Activated CD4-positive, CD25-positive, alpha-beta regulatory T cell treated with anti-CD3 and anti-CD28 coated beads, Interleukin-2, amount 50 U/mL, for 24 hours (primary cell): ENCODE measurements around the gene TRIM50.
"Not testable (repeated sequence)": the region's sequence is repeated elsewhere in the genome, so short reads cannot be mapped to it uniquely, and the experiment has no call there.

Experiments
- ATAC-seq, 2 donors: fragments of 150-1000 bp; cut with Tn5 transposase; one replicate each; pipeline ENCODE4 v1.10.0; 2021; ENCODE audit warnings: mild to moderate bottlenecking in 1 of 2, moderate library complexity in 1 of 2

Gene TRIM50

GRCh38 chr7:73312831-73313520 lies 14.9 kb downstream of the TRIM50 start:
- no peak for ATAC-seq

- ATAC-seq: not testable (repeated sequence)
These were observed 16.5 kb downstream of the TRIM50 start for GRCh38 chr7:73311421-73311820.

GRCh38 chr7:73308665-73309214 lies 19.1 kb downstream of the TRIM50 start, which contains the start of gene NSUN5:
TSS of gene NSUN5 (minus strand) at chr7:73308826. CDS start at chr7:73308790, 36 bp downstream.
- ATAC-seq: peak; percentile 97 to 99

GRCh38 chr7:73308074-73308664 lies 19.7 kb downstream of the TRIM50 start:
- peak; percentile 31 to 45 for ATAC-seq

GRCh38 chr7:73307436-73307835 lies 20.4 kb downstream of the TRIM50 start:
- ATAC-seq: no peak

GRCh38 chr7:73304612-73305387 lies 23.1 kb downstream of the TRIM50 start:
- not testable (repeated sequence) for ATAC-seq

- no peak for ATAC-seq
These were observed 23.8 kb downstream of the TRIM50 start for GRCh38 chr7:73304071-73304470.

GRCh38 chr7:73303546-73303945 lies 24.3 kb downstream of the TRIM50 start:
- ATAC-seq: no peak

- not testable (repeated sequence) for ATAC-seq
These were observed 25.0 kb downstream of the TRIM50 start for GRCh38 chr7:73302846-73303245.

- ATAC-seq: not testable (repeated sequence)
These were observed 26.8 kb downstream of the TRIM50 start for GRCh38 chr7:73301108-73301507.

- ATAC-seq: not testable (repeated sequence)
These were observed 28.1 kb downstream of the TRIM50 start for GRCh38 chr7:73299812-73300211.

- not testable (repeated sequence) for ATAC-seq
These were observed 30.2 kb downstream of the TRIM50 start for GRCh38 chr7:73297706-73298105.

- not testable (repeated sequence) for ATAC-seq
These were observed 30.6 kb downstream of the TRIM50 start for GRCh38 chr7:73297235-73297634.

- ATAC-seq: not testable (repeated sequence)
These were observed 50.7 kb downstream of the TRIM50 start for GRCh38 chr7:73277210-73277609.

- ATAC-seq: not testable (repeated sequence)
These were observed 60.1 kb downstream of the TRIM50 start for GRCh38 chr7:73267813-73268212.

GRCh38 chr7:73266719-73267368 lies 61.0 kb downstream of the TRIM50 start:
- peak; percentile 82 to 84 for ATAC-seq
